Fibroblast of gingiva (primary cell): ENCODE measurements around the gene KCNK3.
A peak's percentile ranks its signal among the peaks of the same experiment; 100 is the strongest.
"Not testable (repeated sequence)": the region's sequence is repeated elsewhere in the genome, so short reads cannot be mapped to it uniquely, and the experiment has no call there.

Experiments
- DNase-seq: peaks from one replicate; pipeline ENCODE4 v3.0.0-alpha.2; 2011; ENCODE audit warnings: low read depth

The KCNK3 gene

DNA sequence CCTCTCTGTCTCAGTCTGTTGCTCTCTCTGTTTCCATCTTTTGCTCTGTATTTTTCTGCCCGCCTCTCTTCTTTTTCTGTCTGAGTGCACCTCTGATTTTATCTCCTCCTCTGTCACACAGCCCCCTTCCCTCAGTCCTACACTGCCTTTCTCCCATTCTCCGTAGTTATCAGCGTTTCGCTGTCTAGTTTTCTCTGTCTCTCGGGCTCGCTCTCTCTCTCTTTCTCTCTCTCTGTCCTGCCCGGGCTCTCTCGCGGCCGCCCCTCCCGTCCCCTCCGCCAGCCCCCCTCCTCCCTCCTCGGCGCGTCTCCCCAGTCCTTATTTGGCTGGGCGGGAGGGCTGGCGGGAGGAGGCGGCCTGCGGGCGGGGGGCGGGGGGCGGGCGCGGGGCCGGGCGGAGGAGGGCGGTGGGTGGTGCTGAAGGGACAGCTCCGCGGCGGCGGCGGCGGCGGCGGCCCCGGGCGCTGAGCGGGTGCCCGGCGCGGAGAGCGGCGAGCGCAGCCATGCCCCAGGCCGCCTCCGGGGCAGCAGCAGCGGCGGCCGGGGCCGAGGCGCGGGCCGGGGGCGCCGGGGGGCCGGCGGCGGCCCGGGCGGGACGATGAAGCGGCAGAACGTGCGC lies at the start of gene KCNK3:
Gene KCNK3 (plus strand): TSS at position 444 of the 618 bp plus-strand sequence. CDS start 154 bp downstream, at position 598.
- peak; percentile 14 for DNase-seq

DNA sequence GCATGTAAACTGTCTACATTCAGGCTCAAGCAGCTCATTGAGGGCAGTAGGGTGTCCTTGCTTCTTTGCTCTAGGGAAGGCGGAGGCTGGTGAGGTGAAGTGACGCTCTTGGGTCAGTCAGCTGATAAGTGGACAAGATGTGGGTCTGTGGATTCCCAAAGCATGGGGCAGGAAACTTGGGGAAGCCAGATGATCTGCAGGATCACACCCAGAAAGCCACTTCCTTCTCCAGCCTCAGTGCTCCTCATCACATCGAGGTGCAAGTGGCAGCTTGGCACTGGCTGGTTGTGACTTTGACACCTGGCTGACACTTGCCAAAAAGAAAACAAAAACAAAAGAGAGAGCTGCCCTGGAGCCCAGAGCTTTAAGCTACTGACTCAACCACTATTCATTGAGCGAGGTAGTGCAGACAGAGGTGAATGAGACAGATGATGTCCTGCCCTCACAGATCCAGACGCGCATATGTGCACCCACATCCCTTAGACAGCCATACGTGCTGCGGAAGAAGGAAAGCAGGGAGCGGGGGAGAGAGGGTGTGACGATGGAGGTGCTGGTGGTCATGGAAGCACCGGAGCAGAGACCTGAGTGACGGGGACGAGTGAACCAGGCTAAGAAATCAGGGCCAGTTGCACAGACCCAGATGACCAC lies 48.2 kb upstream of the KCNK3 start:
- no peak for DNase-seq

DNA sequence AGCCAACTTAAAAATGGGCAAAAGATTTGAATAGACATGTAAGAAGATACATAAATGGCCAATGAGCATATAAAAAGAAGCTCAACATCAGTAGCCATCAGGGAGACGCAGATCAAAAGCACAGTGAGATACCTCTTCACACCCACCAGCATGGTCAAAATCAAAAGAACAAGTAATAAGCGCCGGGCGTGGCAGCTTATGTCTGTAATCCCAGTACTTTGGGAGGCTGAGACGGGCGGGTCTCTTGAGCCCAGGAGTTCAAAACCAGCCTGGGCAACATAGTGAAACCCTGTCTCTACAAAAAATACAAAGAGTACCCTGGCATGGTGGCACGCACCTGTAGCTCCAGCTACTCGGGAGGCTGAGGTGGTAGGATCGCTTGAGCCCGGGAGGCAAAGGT lies 46.8 kb upstream of the KCNK3 start:
- DNase-seq: no peak

DNA sequence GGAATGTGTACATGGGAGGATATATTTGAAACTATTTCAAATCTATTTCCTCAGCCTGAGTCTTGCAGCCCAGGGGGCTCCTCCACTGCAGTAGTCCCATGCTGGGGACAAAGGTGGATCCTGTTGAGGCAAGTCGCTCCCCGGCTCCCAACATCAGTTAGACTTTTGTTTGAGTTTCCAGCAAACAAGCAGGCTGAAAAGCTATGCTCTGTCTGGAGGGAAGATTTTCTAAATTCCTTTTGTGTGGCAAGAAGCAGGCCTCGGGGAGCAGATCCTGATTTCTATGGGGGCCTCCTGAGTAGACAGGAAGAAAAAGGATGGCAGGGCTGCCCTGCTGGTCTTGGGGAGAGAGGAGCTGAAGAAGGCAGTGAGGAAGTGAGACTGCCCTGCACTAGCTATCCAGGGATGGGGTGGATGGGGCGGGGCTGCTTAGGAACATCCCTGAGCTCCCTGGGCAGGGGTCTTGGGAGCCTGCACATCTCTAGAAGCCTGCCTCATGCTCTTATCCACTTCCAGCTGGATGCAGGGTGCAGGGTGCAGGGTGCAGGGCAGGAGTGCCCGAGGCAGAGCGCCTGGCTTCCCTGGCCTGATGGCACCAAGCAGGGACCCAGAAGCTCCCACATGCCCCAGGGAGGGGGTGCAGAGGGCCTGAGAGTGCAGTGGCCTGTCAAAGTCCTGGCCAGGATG lies 45.4 kb upstream of the KCNK3 start:
- no peak for DNase-seq

DNA sequence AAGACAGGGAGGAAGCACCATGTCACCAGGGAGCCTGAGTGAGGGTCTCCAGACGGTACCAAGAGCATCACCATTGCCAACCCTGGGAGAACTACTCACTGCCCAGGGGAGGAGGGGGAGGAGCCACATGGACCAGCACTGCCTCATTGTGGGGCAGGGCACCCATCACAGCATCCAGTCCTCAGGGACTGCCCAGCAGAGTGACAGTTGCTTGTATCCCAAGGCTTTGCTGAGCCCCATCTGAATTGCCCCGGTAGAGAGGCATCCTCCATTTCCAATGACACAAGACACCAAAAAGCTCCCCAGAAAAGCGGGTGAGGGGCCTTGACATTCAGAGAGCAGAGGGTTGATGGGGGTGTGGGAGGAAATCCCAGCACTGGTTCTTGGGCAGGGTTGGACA lies 44.5 kb upstream of the KCNK3 start:
- no peak for DNase-seq

DNA sequence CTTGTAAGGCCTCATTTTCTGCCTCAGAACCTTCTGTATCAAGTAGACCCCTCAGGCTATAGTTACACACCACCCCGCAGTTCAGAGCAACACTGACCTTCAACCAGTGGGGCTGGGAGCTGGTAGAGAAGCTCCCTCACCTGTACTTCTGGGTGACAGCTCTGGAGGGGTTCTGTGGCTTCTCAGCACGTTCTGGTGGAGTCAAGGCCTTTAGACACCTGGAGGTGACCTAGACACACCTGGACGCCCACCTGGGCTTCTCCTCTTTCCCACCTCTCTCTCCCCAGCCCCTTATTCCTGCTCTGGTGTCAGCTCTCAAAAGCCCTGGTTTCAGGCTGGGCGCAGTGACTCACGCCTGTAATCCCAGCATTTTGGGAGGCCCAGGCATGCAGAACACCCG lies 44.0 kb upstream of the KCNK3 start:
- no peak for DNase-seq

DNA sequence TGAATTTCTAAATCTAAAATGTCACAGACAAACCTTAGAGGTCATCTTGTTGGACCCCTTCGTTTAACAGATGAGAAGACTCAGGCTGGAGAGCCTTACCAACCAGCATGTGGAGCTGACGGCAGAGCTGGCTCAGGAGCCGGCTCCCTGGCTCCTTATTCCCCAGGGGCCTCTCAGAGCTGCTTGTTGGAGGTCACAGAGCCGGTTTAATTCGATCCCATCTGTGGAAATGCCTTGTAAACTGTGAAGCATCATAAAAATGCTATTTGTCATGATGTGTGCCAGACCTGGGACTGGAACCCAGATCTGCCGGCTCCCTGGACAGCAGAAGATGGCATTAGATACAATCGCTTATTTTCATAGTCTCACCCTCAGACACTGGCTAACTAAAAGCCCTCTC lies 43.2 kb upstream of the KCNK3 start:
- DNase-seq: peak; percentile 18

DNA sequence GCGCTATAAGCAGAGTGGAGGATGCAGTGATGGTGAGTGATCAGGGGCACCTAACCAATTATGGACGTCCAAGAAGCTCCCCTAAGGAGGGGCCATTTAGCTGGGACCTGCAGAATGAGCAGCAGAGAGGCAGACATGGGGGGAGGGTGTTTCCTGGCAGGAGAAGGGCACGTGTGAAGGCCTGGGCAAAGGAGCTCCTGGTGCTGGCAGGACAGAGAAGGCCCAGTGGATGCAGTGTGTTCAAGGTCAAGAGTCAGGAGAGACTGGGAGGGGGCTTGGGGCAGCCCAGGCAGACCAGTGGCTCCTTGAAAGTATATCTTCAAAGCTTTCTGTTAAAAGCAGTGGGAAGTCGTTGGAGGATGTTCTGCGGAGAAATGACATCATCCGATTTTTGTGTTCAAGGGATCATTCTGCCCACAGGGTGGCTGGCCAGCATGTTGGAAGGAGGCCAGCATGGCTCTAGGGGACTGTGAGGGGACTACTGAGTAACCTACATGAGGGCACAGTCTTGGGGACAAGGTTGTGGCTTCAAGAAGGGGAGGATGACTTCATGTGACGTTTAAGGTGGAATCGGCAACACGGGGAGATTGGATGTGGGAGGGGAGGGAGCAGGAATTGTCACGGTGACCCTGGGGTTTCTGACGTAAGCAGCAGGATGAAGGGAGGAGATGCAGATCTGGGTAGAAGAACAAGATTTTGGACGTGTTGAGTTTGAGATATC lies 42.4 kb upstream of the KCNK3 start:
- no peak for DNase-seq

DNA sequence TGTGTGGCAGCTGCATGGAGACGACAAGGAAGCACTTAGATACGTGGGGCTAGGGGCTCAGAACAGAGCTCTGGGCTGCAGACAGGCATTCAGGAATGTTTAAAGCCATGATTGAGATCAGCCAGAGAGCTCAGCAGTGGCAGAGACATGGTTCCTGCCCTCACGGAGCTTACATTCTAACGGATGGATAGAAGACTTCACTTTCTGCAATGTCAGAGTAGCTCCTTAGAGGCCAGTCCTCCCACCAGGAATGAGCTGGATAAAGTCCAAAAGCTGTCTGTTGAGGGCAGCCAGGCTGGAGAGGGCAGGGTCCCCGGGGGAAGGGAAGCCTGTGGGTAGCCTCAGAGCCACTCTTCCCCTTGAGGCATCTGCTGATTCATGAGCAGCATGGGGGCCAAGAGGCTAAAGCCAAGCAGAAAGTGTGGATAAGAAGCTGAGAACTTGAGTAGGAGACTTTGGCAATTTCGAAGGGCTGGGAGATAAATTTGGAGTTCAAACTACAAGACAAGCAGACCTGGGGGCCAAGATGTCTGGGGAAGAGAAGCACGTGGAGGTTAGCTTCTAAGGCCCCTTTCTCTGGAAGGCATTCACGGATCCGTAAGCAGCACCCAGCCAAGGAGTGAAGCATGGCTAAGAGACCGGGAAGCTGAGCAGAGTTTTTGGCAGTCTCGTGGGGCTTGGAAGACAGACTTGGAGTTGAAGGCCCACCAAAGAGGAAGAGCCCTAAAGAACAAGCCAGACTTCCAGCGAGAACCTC lies 41.6 kb upstream of the KCNK3 start:
- no peak for DNase-seq

DNA sequence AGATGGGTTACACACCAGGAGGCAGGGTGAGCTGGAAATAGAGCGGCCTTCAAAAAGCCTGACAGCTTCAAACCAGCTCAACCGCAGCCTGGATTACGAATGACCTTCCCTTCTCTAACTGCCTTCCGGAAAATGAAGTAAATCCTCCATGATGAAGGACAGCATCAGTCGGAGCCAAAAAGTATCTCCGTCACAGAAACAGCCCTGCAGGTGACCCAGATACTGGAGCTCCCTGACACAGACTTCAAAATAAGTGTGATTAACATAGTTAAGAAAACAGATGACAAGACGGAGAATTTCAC lies 41.1 kb upstream of the KCNK3 start:
- no peak for DNase-seq

DNA sequence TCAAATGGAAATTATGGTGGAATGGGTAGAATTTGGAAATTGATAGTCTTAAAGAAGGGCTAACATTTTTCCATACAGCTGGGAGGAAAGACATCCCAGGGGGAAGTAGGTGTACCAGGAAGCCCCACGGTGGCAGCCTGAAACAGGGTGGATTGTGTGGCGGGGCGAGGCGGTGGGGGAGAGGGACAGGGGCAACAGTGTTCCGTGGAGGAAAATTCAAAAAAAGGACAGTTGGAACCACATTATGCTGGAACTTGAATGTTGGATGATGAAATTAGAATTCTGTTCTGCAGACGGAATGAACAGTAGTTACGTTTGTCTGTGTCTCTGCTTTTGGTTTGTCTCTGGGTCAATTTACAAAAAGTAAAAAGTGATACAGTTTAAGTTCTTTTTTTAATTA lies 40.7 kb upstream of the KCNK3 start:
- DNase-seq: peak; percentile 10

DNA sequence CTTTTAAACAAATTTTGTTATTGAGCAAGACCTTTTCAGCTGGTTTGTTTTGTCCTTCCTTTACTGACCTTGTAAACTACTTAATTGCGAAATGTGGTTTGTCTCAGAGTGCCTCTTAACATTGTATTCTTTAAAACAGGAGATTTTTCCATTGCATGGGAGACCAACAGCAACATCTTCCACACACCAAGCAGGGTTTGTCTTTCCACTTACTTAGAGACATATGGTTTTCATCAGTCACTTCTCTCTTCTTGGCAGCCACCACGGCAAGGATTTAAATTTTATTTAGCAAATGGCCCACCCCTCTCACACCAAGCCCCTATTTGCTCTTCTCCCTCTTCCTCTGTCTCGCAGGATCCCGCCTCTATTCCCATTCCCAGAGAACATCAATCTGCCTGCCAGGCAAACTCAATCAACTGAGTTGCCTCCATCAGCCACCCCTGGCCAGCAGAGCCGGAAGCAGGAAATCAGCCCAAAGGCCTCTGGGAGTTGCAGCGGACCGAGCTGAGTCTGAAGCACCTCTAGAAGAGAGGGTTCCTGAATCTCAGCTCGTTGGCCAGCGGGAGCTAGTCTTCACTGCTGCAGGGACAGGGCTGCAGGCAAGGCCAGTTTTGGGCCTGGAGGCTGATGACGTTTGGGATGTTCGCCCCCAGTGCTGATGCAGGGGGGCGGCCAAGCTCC lies 40.0 kb upstream of the KCNK3 start:
- DNase-seq: peak; percentile 92

DNA sequence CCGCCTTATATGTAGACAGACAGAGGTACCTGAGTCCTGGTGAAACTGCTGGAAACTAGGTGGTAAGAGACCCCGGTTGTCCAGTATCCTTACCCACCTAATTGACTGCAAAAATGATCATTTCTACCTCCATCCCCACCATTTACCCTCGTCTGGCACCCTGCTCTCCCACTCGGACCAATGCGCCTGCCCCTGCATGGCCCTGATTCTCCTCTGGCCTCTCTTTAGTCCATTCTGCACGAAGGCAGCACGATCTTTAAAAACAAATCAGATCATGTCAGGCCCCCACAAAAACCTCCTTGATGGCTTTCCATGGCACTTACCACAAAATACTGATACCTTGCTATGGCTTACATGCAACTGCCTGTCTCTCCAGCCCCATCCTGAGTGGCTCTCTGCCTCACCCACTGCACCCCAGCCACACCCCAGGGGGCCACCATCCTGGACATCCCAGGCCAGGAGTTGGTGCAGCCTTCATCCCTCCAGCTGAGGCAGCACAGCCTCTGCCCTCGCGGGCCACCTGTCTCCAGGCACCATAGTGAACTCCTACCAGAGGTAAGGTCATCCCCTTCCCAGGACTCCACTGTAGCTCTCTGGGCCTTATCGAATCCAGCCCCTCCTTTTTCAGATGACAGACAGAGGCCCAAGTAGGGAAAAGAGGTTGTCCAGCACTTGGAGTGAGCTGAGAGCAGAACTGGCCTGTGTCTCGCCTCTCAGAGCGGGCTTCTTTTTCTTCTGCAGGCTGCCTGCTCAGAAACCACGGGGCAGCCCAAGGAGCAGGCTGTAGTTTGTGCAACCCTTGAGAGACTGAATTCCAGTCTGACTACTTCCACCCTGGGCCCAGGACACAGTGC lies 39.1 kb upstream of the KCNK3 start:
- DNase-seq: no peak

DNA sequence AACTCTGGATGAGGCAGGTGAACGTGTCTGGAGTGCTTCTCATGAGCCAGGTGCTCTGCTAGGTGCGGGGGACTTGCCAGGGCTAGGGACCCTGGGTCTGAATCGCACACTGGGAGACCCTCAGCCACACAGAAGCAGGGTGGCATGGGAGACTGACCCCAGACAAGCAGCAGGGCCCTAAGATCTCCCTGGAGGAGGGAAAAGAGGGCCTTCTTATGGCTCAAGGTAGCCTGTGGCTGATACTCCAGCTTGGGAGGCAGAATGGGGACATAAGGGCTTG lies 38.5 kb upstream of the KCNK3 start:
- no peak for DNase-seq

DNA sequence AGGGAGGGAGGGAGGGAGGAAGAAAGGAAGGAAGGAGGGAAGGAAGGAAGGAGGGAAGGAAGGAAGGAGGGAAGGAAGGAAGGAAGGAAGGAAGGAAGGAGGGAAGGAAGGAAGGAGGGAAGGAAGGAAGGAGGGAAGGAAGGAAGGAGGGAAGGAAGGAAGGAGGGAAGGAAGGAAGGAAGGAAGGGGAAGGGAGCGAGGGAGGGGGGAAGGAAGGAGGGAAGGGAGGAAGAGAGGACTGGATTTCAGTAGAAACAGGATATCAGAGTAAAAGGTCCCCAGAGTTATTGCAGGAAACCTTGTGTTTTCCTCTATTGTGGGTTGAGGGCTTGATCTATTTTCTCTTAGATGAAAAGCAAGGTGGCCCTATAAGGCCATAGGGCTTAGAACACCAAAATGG lies 37.4 kb upstream of the KCNK3 start:
- not testable (repeated sequence) for DNase-seq

DNA sequence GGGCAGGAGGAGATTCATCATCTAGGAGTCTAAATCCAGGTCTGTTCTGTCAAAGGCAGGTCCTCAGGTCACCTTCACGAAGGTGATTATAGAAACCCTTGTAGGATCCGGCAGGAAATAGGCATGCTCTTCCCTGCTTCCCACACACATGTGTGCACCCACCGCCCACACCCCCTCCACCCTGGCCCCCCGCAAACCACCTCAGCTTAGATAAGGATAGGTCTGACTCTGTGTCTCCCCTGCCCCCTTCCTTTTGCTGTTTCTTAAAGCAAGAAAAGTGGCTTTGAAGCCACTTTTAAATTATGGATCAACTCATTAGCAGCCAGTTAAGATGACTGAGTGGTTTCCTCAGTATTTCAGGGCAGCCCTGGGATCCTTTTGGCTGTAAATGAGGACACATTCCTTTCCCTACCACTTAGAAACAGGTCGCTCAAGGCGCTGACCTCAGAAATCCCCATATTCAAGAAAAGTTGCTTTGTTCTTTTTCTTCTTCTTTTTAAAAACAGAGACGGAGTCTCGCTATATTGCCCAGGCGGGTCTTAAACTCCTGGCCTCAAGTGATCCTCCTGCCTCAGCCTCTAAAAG lies 36.8 kb upstream of the KCNK3 start:
- no peak for DNase-seq

DNA sequence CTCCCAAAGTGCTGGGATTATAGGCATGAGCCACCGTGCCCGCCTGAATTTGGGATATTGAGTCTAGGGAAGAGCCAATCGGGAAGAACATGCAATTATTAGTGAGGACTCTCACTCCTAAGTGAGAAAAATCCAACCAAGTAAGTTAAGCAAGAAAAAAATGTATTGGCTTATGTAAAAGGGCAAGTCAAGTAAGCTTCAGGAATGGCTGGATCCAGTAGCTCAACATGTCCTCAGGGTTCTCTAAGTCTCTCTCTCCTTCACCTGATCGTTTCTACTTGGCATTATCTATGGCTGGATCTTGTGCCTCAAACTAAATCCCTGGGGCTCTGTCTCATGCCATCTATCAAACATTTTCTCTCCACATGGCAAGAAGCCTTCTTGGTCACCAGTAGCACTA lies 35.3 kb upstream of the KCNK3 start:
- DNase-seq: no peak

DNA sequence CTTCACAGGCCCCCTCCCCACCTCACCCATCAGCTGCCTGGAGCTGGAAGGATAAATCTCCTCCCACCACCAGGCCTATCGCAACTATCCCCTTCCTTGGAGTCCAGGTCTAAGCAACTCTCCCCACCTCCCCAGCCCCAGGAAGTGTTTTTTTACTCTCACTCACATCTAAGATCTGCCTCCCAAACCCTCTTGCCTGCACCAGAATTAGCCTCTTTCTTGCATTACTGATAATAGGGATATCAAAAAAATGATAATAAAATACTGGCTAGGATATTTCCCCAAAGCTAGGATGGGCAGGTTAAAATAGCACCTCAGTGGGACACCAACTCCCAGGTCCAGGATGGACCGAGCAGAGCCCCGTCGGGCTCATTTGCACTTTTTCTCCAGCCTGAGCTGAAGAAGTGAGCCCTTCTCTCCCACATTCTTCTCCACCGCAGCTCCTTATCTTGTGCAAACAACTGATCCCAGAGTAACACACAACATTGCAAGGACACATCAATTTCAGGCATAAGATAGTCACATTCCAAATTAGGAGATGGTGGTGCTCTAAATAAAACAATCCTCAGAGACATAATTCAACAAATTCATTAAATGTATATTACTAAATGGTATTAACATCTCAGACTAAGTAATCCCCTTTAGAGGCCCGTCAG lies 33.7 kb upstream of the KCNK3 start:
- no peak for DNase-seq

DNA sequence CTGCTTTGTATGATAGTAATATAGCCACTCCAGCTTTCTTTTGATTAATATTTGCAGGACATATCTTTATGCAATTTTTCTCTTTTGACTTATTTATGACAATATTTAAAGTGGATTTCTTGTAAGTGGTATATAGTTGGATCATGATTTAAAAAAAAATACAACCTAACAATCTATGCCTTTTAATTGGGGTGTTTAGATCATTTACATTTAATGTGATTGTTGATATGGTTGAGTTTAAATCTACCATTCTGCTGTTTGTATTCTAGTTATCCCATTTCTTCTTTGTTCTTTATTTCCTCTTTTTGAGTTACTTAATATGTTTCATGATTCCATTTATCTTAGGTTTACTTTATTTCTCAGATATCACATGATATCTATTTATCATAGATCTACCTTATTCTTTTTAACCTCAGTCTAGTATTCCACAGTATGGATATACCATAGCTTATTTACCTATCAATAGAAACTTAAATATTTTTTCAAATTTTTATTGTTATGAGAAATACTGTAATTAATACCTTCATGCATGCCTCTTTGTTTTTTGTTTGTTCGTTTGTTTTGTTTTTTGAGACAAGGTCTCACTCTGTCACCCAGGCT lies 32.1 kb upstream of the KCNK3 start:
- DNase-seq: no peak

DNA sequence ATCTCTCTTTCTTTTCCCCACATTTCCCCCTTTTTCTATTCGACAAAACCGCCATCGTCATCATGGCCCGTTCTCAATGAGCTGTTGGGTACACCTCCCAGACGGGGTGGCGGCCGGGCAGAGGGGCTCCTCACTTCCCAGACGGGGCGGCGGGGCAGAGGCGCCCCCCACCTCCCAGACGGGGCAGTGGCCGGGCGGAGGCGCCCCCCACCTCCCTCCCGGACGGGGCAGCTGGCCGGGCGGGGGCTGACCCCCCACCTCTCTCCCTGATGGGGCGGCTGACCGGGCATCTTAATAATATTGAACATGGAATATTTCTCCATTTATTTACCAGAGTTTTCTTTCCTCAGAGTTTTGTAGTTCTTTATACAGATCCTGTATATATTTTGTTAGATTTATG lies 27.2 kb upstream of the KCNK3 start:
- DNase-seq: not testable (repeated sequence)
